Measurements from ENCODE around the gene RAB7A. TPM values are rescaled to one million over a fixed set of nuclear protein-coding genes. Genes with fewer than 3 reads are reported as not detected.

RAB7A gene
- total RNA-seq, 4 donors from 2014 or later = 81.0 to 116 (median 87.0) TPM

DNA sequence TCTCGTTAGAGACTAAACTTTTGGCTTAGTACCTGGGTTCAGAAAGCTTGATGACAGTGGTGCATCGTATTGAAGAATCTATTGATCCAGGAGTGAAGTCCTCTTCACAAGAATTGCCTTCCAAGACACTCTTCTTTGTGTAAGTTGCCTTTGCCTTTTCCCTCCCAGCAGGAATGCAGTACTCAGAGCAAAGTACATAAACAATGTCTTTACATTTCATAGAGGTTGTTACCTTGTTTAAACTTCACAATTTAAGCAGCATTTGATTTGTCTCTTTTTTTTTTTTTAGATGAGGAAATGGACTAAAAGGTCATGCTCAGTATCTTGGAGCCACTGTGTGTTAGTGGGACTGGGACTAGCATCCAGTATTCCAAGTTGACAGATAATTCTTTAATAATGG, 9.9 kb downstream of the RAB7A start:
- DNase-seq (ENCODE audit: extremely low spot score) = no peak
- intact Hi-C loops (cut with DNase I) = loop anchor here (5.0 kb wide), 1 partner anchor 51 kb away; no protein-coding TSS in a partner anchor
- Histone ChIP-seq H3K9me3 (no peaks in the 10 kb centered on the region), H3K4me3 (no peak overlapping the region), H3K36me3 (no peaks in the 10 kb centered on the region), H3K27me3 (no peaks in the 10 kb centered on the region), H3K4me1 (peaks cover 51 to 88% (median 77%) of the 10 kb centered on the region in 4 donors), H3K27ac (replicated peaks in 1 of 4) (peak overlapping the region in 1 of 4 donors; percentile 3)
- TF ChIP-seq EP300 (IDR thresholded peaks at IDR 0.05) = no peak
- TF ChIP-seq POLR2AphosphoS5 (IDR thresholded peaks at IDR 0.05) = no peak
- TF ChIP-seq POLR2A (IDR thresholded peaks at IDR 0.05; ENCODE audit: low read depth) = no peak
- TF ChIP-seq, protein P1, sequence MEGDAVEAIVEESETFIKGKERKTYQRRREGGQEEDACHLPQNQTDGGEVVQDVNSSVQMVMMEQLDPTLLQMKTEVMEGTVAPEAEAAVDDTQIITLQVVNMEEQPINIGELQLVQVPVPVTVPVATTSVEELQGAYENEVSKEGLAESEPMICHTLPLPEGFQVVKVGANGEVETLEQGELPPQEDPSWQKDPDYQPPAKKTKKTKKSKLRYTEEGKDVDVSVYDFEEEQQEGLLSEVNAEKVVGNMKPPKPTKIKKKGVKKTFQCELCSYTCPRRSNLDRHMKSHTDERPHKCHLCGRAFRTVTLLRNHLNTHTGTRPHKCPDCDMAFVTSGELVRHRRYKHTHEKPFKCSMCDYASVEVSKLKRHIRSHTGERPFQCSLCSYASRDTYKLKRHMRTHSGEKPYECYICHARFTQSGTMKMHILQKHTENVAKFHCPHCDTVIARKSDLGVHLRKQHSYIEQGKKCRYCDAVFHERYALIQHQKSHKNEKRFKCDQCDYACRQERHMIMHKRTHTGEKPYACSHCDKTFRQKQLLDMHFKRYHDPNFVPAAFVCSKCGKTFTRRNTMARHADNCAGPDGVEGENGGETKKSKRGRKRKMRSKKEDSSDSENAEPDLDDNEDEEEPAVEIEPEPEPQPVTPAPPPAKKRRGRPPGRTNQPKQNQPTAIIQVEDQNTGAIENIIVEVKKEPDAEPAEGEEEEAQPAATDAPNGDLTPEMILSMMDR (IDR thresholded peaks at IDR 0.05) = no peak
- WGBS = 38% methylated on average over 2 of the region's 2 CpGs

DNA sequence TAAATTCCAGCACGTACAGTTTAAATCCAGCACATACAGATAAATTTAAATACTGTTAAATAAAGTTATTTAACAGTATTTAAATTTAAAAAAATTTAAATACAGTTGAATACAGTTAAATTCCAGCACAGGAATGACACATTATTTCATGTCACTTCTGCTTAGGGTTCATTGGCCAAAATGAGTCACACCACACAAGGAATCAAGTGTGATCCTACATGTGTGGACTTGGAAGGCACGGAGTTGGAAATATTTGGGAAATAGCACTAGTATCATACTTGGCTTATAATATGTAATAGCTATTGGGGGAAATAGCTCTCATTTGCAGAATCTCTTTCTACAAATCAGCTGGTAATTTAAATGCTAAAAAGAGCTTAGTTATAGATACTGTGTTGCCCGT, 10.6 kb downstream of the RAB7A start:
- peaks cover 44 to 88% (median 77%) of the 10 kb centered on the region in 4 donors for H3K4me1 ChIP-seq

DNA sequence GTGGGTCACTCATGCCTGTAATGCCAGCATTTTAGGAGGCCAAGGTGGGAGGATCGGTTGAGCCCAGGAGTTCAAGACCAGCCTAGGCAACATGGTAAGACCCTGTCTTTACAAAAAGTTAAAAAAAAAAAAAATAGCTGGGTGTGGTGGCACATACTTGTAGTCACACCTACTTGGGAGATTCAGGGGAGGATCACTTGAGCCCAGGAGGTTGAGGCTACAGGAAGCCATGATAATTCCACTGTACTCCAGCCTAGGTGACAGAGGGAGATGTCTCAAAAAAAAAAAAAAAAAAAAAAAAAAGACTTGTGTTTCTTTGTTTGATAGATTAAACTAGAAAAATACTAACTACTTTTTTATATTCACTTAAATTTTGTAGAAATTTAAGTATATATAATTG, 14.6 kb downstream of the RAB7A start:
- Histone ChIP-seq H3K27ac (replicated peaks in 1 of 4) (no peak overlapping the region), H3K9me3 (peaks cover 0 to 6% (median 0%) of the 10 kb centered on the region in 4 donors), H3K36me3 (peaks cover 8 to 29% (median 22%) of the 10 kb centered on the region in 4 donors), H3K27me3 (no peaks in the 10 kb centered on the region), H3K4me1 (peaks cover 12 to 63% (median 45%) of the 10 kb centered on the region in 4 donors), H3K4me3 (no peak overlapping the region)
- TF ChIP-seq EP300 (IDR thresholded peaks at IDR 0.05) (no peak), POLR2AphosphoS5 (IDR thresholded peaks at IDR 0.05) (no peak), POLR2A (IDR thresholded peaks at IDR 0.05; ENCODE audit: low read depth) (no peak)
- TF ChIP-seq, protein P1 (IDR thresholded peaks at IDR 0.05) = no peak
- DNase-seq (ENCODE audit: extremely low spot score) = no peak
- 100% methylated on average over 1 of the region's 1 CpG for WGBS
- intact Hi-C loops (cut with DNase I) = no loop called here

More for the DNA sequence above, 10.6 kb downstream of the RAB7A start:
- no peak for DNase-seq (ENCODE audit: extremely low spot score)
- WGBS = 63% methylated on average over 3 of the region's 3 CpGs
- intact Hi-C loops (cut with DNase I) = loop anchor here (5.0 kb wide), 1 partner anchor 51 kb away; no protein-coding TSS in a partner anchor
- H3K27ac ChIP-seq (replicated peaks in 1 of 4) = no peak overlapping the region
- H3K9me3 ChIP-seq = no peaks in the 10 kb centered on the region
- no peak overlapping the region for H3K4me3 ChIP-seq
- no peak for TF ChIP-seq POLR2AphosphoS5 (IDR thresholded peaks at IDR 0.05)
- no peak for TF ChIP-seq EP300 (IDR thresholded peaks at IDR 0.05)
- no peak for TF ChIP-seq POLR2A (IDR thresholded peaks at IDR 0.05; ENCODE audit: low read depth)
- TF ChIP-seq, protein P1 (IDR thresholded peaks at IDR 0.05) = no peak
- no peaks in the 10 kb centered on the region for H3K36me3 ChIP-seq
- no peaks in the 10 kb centered on the region for H3K27me3 ChIP-seq

DNA sequence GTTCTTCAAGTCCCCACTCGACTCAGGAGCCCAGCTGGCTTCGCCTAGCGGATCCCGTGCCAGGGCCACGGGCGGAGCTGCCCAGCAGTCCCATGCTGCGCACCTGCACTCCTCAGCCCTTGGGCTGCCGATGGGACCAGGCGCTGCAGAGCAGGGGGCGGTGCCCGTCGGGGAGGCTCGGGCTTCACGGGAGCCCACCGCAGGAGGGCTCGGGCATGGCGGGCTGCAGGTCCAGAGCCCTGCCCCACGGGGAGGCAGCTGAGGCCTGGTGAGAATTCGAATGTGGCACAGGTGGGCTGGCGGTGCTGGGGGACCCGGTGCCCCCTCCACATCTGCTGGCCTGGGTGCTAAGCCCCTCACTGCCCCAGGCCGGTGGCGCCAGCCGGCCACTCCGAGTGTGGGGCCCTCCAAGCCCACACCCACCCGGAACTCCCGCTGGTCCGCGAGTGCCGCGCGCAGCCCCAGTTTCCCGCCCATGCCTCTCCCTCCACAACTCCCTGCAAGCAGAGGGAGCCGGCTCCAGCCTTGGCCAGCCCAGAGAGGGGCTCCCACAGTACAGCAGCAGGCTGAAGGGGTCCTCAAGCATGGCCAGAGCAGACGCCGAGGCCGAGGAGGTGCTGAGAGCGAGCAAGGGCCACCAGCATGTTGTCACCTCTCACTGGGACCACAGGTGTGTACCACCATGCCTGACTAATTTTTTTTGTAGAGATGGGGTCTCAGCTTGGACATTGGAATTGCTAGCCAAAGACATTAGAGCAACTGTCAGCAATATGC, 17.0 kb downstream of the RAB7A start:
- peaks cover 0 to 6% (median 0%) of the 10 kb centered on the region in 4 donors for H3K9me3 ChIP-seq
- H3K36me3 ChIP-seq = peaks cover 8 to 33% (median 22%) of the 10 kb centered on the region in 4 donors
- WGBS = 99% methylated on average over 11 of the region's 38 CpGs
- H3K27me3 ChIP-seq = no peaks in the 10 kb centered on the region
- DNase-seq (ENCODE audit: extremely low spot score) = no peak
- no peak overlapping the region for H3K4me3 ChIP-seq
- peaks cover 3 to 65% (median 39%) of the 10 kb centered on the region in 4 donors for H3K4me1 ChIP-seq
- intact Hi-C loops (cut with DNase I) = no loop called here
- TF ChIP-seq, protein P1 (IDR thresholded peaks at IDR 0.05) = no peak
- no peak for TF ChIP-seq EP300 (IDR thresholded peaks at IDR 0.05)
- TF ChIP-seq POLR2A (IDR thresholded peaks at IDR 0.05; ENCODE audit: low read depth) = no peak
- TF ChIP-seq POLR2AphosphoS5 (IDR thresholded peaks at IDR 0.05) = no peak
- no peak overlapping the region for H3K27ac ChIP-seq (replicated peaks in 1 of 4)
